PC-9 (cell line): ENCODE results near the gene MTX3. TPM values are rescaled to one million over a fixed set of nuclear protein-coding genes. Genes with fewer than 3 reads are reported as not detected.

Experiments used
- BruUV-seq: library from RNA; stranded (reverse); fragments of 400-500 nt; replicated peaks from 2 replicates; lab custom pipeline; 2021; lab: Mats Ljungman, UMichigan
- CTCF ChIA-PET: fragments of 300-600 bp; sonication (Branson Sonifier 250); formaldehyde crosslinking; loops from one replicate; lab custom pipeline; 2022; ENCODE audit warnings: antibody characterized with exemption; lab: Charles Lee
- POLR2A ChIA-PET: fragments of 300-600 bp; sonication (Branson Sonifier 250); formaldehyde crosslinking; loops from one replicate; lab custom pipeline; 2022; ENCODE audit warnings: antibody characterized with exemption; ENCODE audit not compliant: unreplicated experiment; lab: Charles Lee
- DNase-seq, 2 experiments: peaks; one replicate each; pipeline versions ENCODE4 v3.0.0 to v3.0.0-alpha.2; 2015 to 2022; ENCODE audit warnings: mixed read lengths in 1 of 2
- H2AFZ ChIP-seq: fragments of 200-600 bp; sonication (generic); 2 replicates; pipeline ENCODE4 v1.8.1; 2017; ENCODE audit warnings: antibody characterized with exemption
- H3F3A ChIP-seq: fragments of 200-600 bp; sonication (generic); 2 replicates; pipeline ENCODE4 v1.8.1; 2017; ENCODE audit warnings: antibody characterized with exemption, mild to moderate bottlenecking, low read depth; ENCODE audit not compliant: insufficient read depth
- H3K27ac ChIP-seq: fragments of 200-600 bp; sonication (generic); 2 replicates; pipeline ENCODE4 v1.6.1; 2016; ENCODE audit warnings: mixed run types
- H3K27me3 ChIP-seq: fragments of 200-600 bp; sonication (generic); 2 replicates; pipeline ENCODE4 v1.6.1; 2016; ENCODE audit warnings: low read depth, mixed run types; ENCODE audit not compliant: insufficient read depth
- H3K36me3 ChIP-seq: fragments of 200-600 bp; sonication (generic); 2 replicates; pipeline ENCODE4 v1.6.1; 2016; ENCODE audit warnings: low read depth, mixed run types
- H3K4me1 ChIP-seq: fragments of 200-600 bp; sonication (generic); replicated peaks from 2 replicates; pipeline ENCODE4 v1.6.1; 2016; ENCODE audit warnings: mixed run types; ENCODE audit not compliant: insufficient read depth
- H3K4me2 ChIP-seq: fragments of 200-600 bp; sonication (generic); 2 replicates; pipeline ENCODE4 v1.6.1; 2017; ENCODE audit warnings: mixed run types
- H3K4me3 ChIP-seq: fragments of 200-600 bp; sonication (generic); 2 replicates; pipeline ENCODE4 v1.6.1; 2016; ENCODE audit warnings: mixed run types
- H3K79me2 ChIP-seq: fragments of 200-600 bp; sonication (generic); 2 replicates; pipeline ENCODE4 v1.6.1; 2017; ENCODE audit warnings: low read depth, mixed run types
- H3K9me2 ChIP-seq: fragments of 200-600 bp; sonication (generic); 2 replicates; pipeline ENCODE4 v1.8.1; 2017; ENCODE audit warnings: mild to moderate bottlenecking; ENCODE audit not compliant: insufficient read depth
- H3K9me3 ChIP-seq: fragments of 200-600 bp; sonication (generic); 2 replicates; pipeline ENCODE4 v1.8.1; 2016; ENCODE audit warnings: low read depth; ENCODE audit not compliant: insufficient read depth
- H4K20me1 ChIP-seq: fragments of 200-600 bp; sonication (generic); 2 replicates; pipeline ENCODE4 v1.8.1; 2017; ENCODE audit not compliant: insufficient read depth
- EZH2 ChIP-seq: fragments of 200-600 bp; sonication (generic); IDR thresholded peaks from 2 replicates; pipeline ENCODE4 v1.8.0; 2017; ENCODE audit warnings: antibody characterized with exemption, low read depth
- intact Hi-C: fragments of 100-400 bp; cut with micrococcal nuclease; formaldehyde crosslinking; loops from one replicate; pipeline ENCODE4 v1.10.0; 2022; ENCODE audit not compliant: unreplicated experiment
- total RNA-seq: library from RNA; stranded (reverse); gene quantifications from 2 replicates; pipeline ENCODE4 v1.2.3, GENCODE V29; 2021
- TF ChIP-seq, protein P1 (sequence below): fragments of 200-600 bp; sonication (generic); conservative IDR thresholded peaks from 2 replicates; pipeline ENCODE4 v1.6.1; 2017; ENCODE audit warnings: mixed run types, antibody characterized with exemption, mild to moderate bottlenecking, moderate library complexity

The MTX3 gene
- total RNA-seq, 1 experiment from 2014 or later: 22.8 TPM

DNA sequence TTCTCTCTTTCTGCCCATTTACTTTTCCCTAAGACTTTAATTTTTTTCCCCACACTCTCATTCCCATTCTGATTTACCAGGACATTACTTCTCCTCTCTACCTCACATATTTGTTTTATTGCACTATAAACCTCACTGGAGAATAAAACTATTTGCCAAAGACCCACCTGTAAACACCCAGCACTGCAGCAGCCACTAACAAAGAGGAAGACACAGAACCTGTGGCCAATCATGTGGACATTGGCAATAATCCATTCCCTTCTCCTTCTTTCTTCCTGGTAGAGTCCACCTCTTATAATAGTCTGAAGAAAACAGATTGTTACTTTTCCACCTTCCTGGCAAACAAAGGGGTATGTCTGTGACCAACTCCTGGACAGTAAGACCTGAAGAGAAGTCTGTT, 35.8 kb upstream of the MTX3 start:
- ChIA-PET POLR2A (no interaction called here), CTCF (no interaction called here)
- BruUV-seq: no TSS peak

DNA sequence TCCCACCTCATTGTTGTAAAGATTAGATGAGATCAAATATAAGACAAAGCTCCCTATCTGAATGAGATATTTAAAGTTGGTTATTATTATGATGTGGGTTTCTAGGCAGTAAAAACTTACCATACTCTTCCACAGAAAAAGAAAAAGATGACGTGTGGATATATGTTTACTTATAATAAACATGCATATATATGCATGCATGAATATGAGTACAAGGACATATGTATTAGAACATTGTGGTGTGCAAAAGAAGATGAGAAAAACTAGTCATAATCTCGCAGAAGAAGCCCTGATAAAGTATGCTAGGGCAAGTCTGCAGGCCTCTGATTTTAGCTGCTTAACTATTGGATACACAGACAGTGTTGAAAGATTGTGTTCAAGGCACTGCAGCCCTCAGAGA, 34.0 kb upstream of the MTX3 start:
- no peaks in the 10 kb centered on the region for H3K9me3 ChIP-seq
- intact Hi-C loops: no loop called here
- no TSS peak for BruUV-seq
- TF ChIP-seq, protein P1, sequence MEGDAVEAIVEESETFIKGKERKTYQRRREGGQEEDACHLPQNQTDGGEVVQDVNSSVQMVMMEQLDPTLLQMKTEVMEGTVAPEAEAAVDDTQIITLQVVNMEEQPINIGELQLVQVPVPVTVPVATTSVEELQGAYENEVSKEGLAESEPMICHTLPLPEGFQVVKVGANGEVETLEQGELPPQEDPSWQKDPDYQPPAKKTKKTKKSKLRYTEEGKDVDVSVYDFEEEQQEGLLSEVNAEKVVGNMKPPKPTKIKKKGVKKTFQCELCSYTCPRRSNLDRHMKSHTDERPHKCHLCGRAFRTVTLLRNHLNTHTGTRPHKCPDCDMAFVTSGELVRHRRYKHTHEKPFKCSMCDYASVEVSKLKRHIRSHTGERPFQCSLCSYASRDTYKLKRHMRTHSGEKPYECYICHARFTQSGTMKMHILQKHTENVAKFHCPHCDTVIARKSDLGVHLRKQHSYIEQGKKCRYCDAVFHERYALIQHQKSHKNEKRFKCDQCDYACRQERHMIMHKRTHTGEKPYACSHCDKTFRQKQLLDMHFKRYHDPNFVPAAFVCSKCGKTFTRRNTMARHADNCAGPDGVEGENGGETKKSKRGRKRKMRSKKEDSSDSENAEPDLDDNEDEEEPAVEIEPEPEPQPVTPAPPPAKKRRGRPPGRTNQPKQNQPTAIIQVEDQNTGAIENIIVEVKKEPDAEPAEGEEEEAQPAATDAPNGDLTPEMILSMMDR: no peak
- no peak for TF ChIP-seq EZH2
- H3K4me1 ChIP-seq: no peaks in the 10 kb centered on the region
- H4K20me1 ChIP-seq: no peaks in the 10 kb centered on the region
- H3K9me2 ChIP-seq: no peaks in the 10 kb centered on the region
- no peak overlapping the region for H2AFZ ChIP-seq
- DNase-seq: no peak
- no peaks in the 10 kb centered on the region for H3K36me3 ChIP-seq
- ChIA-PET CTCF (no interaction called here), POLR2A (interaction anchor here (0.7 kb wide), 1 partner anchor 287 kb away, joined by 3 read pairs; no protein-coding TSS in a partner anchor)
- no peaks in the 10 kb centered on the region for H3F3A ChIP-seq
- H3K4me2 ChIP-seq: no peak overlapping the region
- H3K4me3 ChIP-seq: no peak overlapping the region
- H3K79me2 ChIP-seq: no peaks in the 10 kb centered on the region
- H3K27me3 ChIP-seq: no peaks in the 10 kb centered on the region
- H3K27ac ChIP-seq: no peak overlapping the region

More for the DNA sequence above, 35.8 kb upstream of the MTX3 start:
- no peak overlapping the region for H3K4me2 ChIP-seq
- DNase-seq: no peak
- no peaks in the 10 kb centered on the region for H3K79me2 ChIP-seq
- no peaks in the 10 kb centered on the region for H4K20me1 ChIP-seq
- H3K4me1 ChIP-seq: no peaks in the 10 kb centered on the region
- no peak overlapping the region for H3K27ac ChIP-seq
- intact Hi-C loops: no loop called here
- no peaks in the 10 kb centered on the region for H3K9me3 ChIP-seq
- H2AFZ ChIP-seq: no peak overlapping the region
- H3K36me3 ChIP-seq: no peaks in the 10 kb centered on the region
- no peak overlapping the region for H3K4me3 ChIP-seq
- H3K27me3 ChIP-seq: no peaks in the 10 kb centered on the region
- H3F3A ChIP-seq: no peaks in the 10 kb centered on the region
- H3K9me2 ChIP-seq: no peaks in the 10 kb centered on the region
- no peak for TF ChIP-seq EZH2
- TF ChIP-seq, protein P1: no peak

DNA sequence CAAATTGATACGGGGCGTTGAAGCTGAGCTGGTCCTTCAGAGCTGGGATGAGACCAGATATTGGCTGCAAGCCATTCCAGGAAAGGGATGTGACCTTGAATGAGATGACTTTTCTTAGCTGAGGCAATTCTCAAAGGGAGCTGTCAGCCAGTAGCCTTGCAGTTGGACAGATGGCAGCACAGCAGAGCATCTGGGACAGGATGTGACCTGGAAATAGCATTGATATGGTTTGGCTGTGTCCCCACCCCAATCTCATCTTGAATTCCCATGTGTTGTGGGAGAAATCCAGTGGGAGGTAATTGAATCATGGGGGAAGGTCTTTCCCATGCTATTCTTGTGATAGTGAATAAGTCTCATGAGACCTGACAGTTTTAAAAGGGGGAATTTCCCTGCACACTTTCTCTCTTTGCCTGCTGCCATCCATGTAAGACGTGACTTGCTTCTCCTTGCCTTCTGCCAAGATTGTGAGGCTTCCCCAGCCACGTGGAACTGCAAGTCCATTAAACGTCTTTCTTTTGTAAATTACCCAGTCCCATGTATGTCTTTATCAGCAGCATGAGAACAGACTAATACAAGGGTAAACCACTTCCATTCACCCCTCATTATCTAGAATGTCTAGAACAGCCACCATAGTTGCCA, 19.8 kb upstream of the MTX3 start:
- no peaks in the 10 kb centered on the region for H3K4me1 ChIP-seq
- no peaks in the 10 kb centered on the region for H3K9me2 ChIP-seq
- H3F3A ChIP-seq: no peaks in the 10 kb centered on the region
- ChIA-PET POLR2A (interaction anchor here (0.6 kb wide), 1 partner anchor 33 kb away, joined by 4 read pairs; no protein-coding TSS in a partner anchor), CTCF (no interaction called here)
- no peak overlapping the region for H3K4me2 ChIP-seq
- H3K4me3 ChIP-seq: no peak overlapping the region
- no peak overlapping the region for H2AFZ ChIP-seq
- H3K36me3 ChIP-seq: no peaks in the 10 kb centered on the region
- H3K27ac ChIP-seq: no peak overlapping the region
- DNase-seq: no peak
- intact Hi-C loops: no loop called here
- TF ChIP-seq, protein P1: no peak
- no peak for TF ChIP-seq EZH2
- no peaks in the 10 kb centered on the region for H4K20me1 ChIP-seq
- H3K9me3 ChIP-seq: no peaks in the 10 kb centered on the region
- no TSS peak for BruUV-seq
- no peaks in the 10 kb centered on the region for H3K27me3 ChIP-seq
- no peaks in the 10 kb centered on the region for H3K79me2 ChIP-seq
